NOMO-1 (cell line): ENCODE measurements around the gene HEXIM2.
"Not testable (repeated sequence)": the region's sequence is repeated elsewhere in the genome, so short reads cannot be mapped to it uniquely, and the experiment has no call there.

Experiments
- DNase-seq, 2 experiments: peaks; one replicate each; lab custom pipeline; 2025; ENCODE audit not compliant: unreplicated experiment in 2 of 2; lab: John Stamatoyannopoulos, UW

The HEXIM2 gene

GRCh38 chr17:45161288-45162024 is at the start of gene HEXIM2:
TSS of gene HEXIM2 (plus strand) at chr17:45161875. CDS start at chr17:45162794, 919 bp downstream.
- peak; percentile 99 for DNase-seq

- DNase-seq: no peak
Measured at GRCh38 chr17:45112559-45113423, 48.9 kb upstream of the HEXIM2 start.

GRCh38 chr17:45113424-45113754 is 48.3 kb upstream of the HEXIM2 start:
- DNase-seq: no peak

GRCh38 chr17:45114117-45114932 is 47.4 kb upstream of the HEXIM2 start:
- no peak for DNase-seq

GRCh38 chr17:45115015-45115625 is 46.6 kb upstream of the HEXIM2 start:
- DNase-seq: no peak

GRCh38 chr17:45115871-45116270 is 45.8 kb upstream of the HEXIM2 start:
- no peak for DNase-seq

GRCh38 chr17:45116434-45117016 is 45.1 kb upstream of the HEXIM2 start:
- no peak for DNase-seq

GRCh38 chr17:45117334-45117733 is 44.3 kb upstream of the HEXIM2 start:
- no peak for DNase-seq

- no peak for DNase-seq
Measured at GRCh38 chr17:45117848-45118646, 43.6 kb upstream of the HEXIM2 start.

- DNase-seq: no peak
Measured at GRCh38 chr17:45118691-45119090, 43.0 kb upstream of the HEXIM2 start.

- DNase-seq: no peak
Measured at GRCh38 chr17:45119964-45120363, 41.7 kb upstream of the HEXIM2 start.

- DNase-seq: no peak
Measured at GRCh38 chr17:45120558-45120957, 41.1 kb upstream of the HEXIM2 start.

- DNase-seq: no peak
Measured at GRCh38 chr17:45121055-45121454, 40.6 kb upstream of the HEXIM2 start.

GRCh38 chr17:45123076-45123770 is 38.5 kb upstream of the HEXIM2 start:
- no peak for DNase-seq

- DNase-seq: peak; percentile 84 to 91
Measured at GRCh38 chr17:45123930-45124796, 37.5 kb upstream of the HEXIM2 start.

GRCh38 chr17:45124797-45125122 is 36.9 kb upstream of the HEXIM2 start:
- DNase-seq: not testable (repeated sequence)

GRCh38 chr17:45125509-45125908 is 36.2 kb upstream of the HEXIM2 start:
- no peak for DNase-seq

- peak in 1 of 2 experiments; percentile 11 for DNase-seq
Measured at GRCh38 chr17:45127207-45127547, 34.5 kb upstream of the HEXIM2 start.
